Adrenal gland (tissue), 12 donors: ENCODE data around the gene ATP1B1. TPM values are rescaled to one million over a fixed set of nuclear protein-coding genes. Genes with fewer than 3 reads are reported as not detected.

Experiments
- DNase-seq, 7 donors: peaks; one replicate each; pipeline ENCODE4 v3.0.0-alpha.2; 2019 to 2020
- H3K27ac ChIP-seq, 5 donors: fragments of 200-600 bp; sonication (generic) in 4 of 5; 1 replicate in 3 of 5; 2 replicates in 2 of 5; pipeline versions ENCODE4 v1.5.1 to v1.8.0; 2016 to 2020; ENCODE audit warnings: mild to moderate bottlenecking in 1 of 5
- H3K27me3 ChIP-seq: fragments of 200-600 bp; 2 replicates; pipeline ENCODE4 v1.8.0; 2021
- H3K36me3 ChIP-seq, 2 donors: fragments of 200-600 bp; replicated peaks in 1 of 2; 1 replicate in 1 of 2; 2 replicates in 1 of 2; pipeline versions ENCODE4 v1.5.1 to v1.8.0; 2018 to 2022
- H3K4me1 ChIP-seq, 2 donors: fragments of 200-600 bp; replicated peaks in 1 of 2; 1 replicate in 1 of 2; 2 replicates in 1 of 2; pipeline versions ENCODE4 v1.5.1 to v1.8.0; 2018 to 2021
- H3K4me3 ChIP-seq, 4 donors: fragments of 200-600 bp; sonication (generic) in 3 of 4; one replicate each; pipeline ENCODE4 v1.5.1; 2016 to 2018
- H3K9me3 ChIP-seq, 3 donors: fragments of 200-600 bp; sonication (generic) in 1 of 3; replicated peaks in 1 of 3; 1 replicate in 2 of 3; 2 replicates in 1 of 3; pipeline versions ENCODE4 v1.5.1 to v1.8.0; 2016 to 2021
- CTCF ChIP-seq, 6 experiments: fragments of 450-650 bp in 4 of 6; fragments of 200-600 bp in 2 of 6; sonication (generic) in 1 of 6; IDR thresholded peaks; 1 replicate in 5 of 6; 2 replicates in 1 of 6; pipeline versions ENCODE4 v1.5.1 to v1.8.0; 2016 to 2021; ENCODE audit warnings: antibody characterized with exemption in 6 of 6, mild to moderate bottlenecking in 2 of 6, moderate library complexity in 1 of 6
- POLR2A ChIP-seq, 2 donors: fragments of 450-650 bp; IDR thresholded peaks; one replicate each; pipeline ENCODE4 v1.6.1; 2017; ENCODE audit warnings: antibody characterized with exemption in 2 of 2, mild to moderate bottlenecking in 2 of 2, moderate library complexity in 1 of 2
- WGBS, 4 donors: extraction: QIAGEN DNeasy Blood & Tissue Kit in 2 of 4; methylation state at CpG; one replicate each; pipeline versions ENCODE4 v1.1.5 to v1.1.7; 2013 to 2017; 5-methylcytosine and 5-hydroxymethylcytosine counted together
- intact Hi-C, 2 donors: fragments of 100-400 bp; cut with DNase I; formaldehyde crosslinking; loops; one replicate each; pipeline versions ENCODE4 v1.14.1 to v1.15.0; 2022 to 2023
- polyA plus RNA-seq, 3 donors: library from polyadenylated mRNA; stranded (reverse); fragments of 200-250 nt in 2 of 3; fragments of 350-450 nt in 1 of 3; fragmentation: Illumina TruSeq in 1 of 3; extraction: RNeasy Lipid Tissue Mini Kit (QIAGEN cat#74804) in 1 of 3; gene quantifications; one replicate each; pipeline ENCODE4 v1.2.3, GENCODE V29; 2013 to 2014
- total RNA-seq, 9 donors: library from RNA; depleted of rRNA in 4 of 9; stranded (reverse); fragments of >200 nt in 4 of 9; fragments of 120-200 nt in 1 of 9; fragmentation: NEBNext Ultra II Directional in 1 of 9; extraction: Animal tissue kit (Norgen Biotek cat#: 25700) in 1 of 9; gene quantifications; one replicate each; pipeline versions ENCODE4 v1.1.0 to v1.2.4, GENCODE V29; 2013 to 2023
- donor health status: healthy with polysubstance abuse.
- donor health status: Bipolar disorder and iron deficiency.
- donor health status: DM: yes; HTN: yes; CAD: no.
- donor health status: DM: no; HTN: no; CAD: no.
- donor health status: DM: no; HTN: no; CAD: no.
- donor health status: DM: yes; HTN: yes; CAD: no.

ATP1B1 gene
- total and polyA plus RNA-seq, 12 donors: 51.4 to 187 (median 136) TPM

- Histone ChIP-seq H3K36me3 (no peaks in the 10 kb centered on the region), H3K4me3 (no peak overlapping the region), H3K9me3 (no peaks in the 10 kb centered on the region), H3K27me3 (no peaks in the 10 kb centered on the region), H3K4me1 (peaks cover 0 to 8% of the 10 kb centered on the region in 2 donors), H3K27ac (no peak overlapping the region)
- intact Hi-C loops: no loop called here
- no peak for TF ChIP-seq POLR2A (IDR thresholded peaks at IDR 0.05)
- TF ChIP-seq CTCF (IDR thresholded peaks at IDR 0.05): no peak
- no peak for DNase-seq
Measured at GRCh38 chr1:169143984-169144383, 37.5 kb downstream of the ATP1B1 start.

GRCh38 chr1:169144941-169145626 is 38.6 kb downstream of the ATP1B1 start:
- DNase-seq: no peak
- Histone ChIP-seq H3K36me3 (no peaks in the 10 kb centered on the region), H3K27ac (no peak overlapping the region), H3K27me3 (no peaks in the 10 kb centered on the region), H3K4me3 (no peak overlapping the region), H3K9me3 (no peaks in the 10 kb centered on the region), H3K4me1 (peaks cover 0 to 8% of the 10 kb centered on the region in 2 donors)
- WGBS, 4 donors: 91 to 95% (median 93%) methylated on average over 7 of the region's 7 CpGs
- TF ChIP-seq POLR2A (IDR thresholded peaks at IDR 0.05) (no peak), CTCF (IDR thresholded peaks at IDR 0.05) (no peak)
- intact Hi-C loops: no loop called here

DNA sequence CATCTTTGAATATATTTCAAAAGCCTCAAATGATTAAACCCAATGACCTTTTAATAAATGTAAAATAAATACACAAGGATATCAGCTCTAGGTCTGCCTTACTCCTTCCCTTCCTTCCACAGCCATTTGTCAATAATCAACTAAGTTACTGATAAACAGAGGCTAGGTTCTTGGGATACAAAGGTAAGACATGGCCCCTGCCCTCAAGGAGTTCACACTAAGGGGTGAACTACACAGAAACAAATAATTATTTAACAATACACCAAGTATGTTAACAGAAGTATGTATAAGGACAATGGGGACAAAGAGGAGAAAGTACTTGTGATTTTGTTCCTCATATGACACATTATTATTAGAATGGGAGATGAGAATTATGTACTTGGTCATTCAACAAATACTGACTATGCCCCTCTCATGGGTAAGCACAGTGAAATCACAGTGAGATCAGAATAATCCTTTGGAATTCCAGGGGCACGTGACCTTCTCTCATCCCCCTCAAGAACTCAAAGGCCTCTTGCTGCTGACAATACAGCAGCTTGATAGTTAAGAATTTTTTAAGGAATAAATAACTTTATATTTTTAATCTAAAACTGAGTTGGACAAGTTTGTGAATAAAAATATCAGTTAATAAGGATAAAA is 40.2 kb downstream of the ATP1B1 start:
- H3K4me3 ChIP-seq: no peak overlapping the region
- intact Hi-C loops: no loop called here
- TF ChIP-seq CTCF (IDR thresholded peaks at IDR 0.05): no peak
- no peak for TF ChIP-seq POLR2A (IDR thresholded peaks at IDR 0.05)
- H3K27me3 ChIP-seq: no peaks in the 10 kb centered on the region
- H3K4me1 ChIP-seq: peaks cover 0 to 8% of the 10 kb centered on the region in 2 donors
- WGBS, 4 donors: 90 to 100% (median 93%) methylated on average over 1 of the region's 1 CpG
- H3K36me3 ChIP-seq: no peaks in the 10 kb centered on the region
- no peaks in the 10 kb centered on the region for H3K9me3 ChIP-seq
- no peak overlapping the region for H3K27ac ChIP-seq
- DNase-seq: no peak

DNA sequence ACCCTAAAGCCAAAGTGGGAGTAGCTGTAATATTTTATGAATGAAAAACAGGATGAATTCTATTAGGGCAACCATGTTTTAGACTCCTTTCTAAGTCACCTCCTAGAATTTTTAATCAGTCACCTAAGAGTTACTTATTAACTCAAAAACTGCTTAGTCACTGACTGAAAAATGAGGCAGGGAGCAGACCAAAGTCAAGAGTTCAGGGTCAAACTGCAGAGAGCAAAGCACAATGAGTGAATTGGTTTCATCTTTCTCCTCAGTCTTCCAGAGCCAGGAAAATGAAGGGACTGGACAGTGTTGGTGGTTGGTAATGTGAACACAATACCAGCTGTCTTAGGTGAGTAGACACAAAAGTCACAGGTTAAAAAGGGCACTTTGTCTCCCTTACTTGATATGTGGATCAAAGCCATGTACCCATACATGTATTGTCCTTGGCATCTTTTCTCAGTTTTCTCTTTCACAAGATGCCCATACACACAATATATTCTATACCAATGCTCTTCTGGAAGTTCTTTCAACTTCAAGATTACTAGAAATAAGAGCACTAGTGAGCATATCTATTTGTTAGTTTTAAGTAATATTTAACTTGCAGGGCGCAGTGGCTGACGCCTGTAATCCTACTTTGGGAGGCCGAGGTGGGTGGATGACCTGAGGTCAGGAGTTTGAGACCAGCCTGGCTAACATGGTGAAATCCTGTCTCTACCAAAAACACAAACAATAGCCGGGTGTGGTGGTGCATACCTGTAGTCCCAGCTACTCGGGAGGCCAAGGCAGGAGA is 42.2 kb downstream of the ATP1B1 start:
- WGBS, 4 donors: 76 to 94% (median 87%) methylated on average over 5 of the region's 5 CpGs
- no peak for TF ChIP-seq POLR2A (IDR thresholded peaks at IDR 0.05)
- no peak for TF ChIP-seq CTCF (IDR thresholded peaks at IDR 0.05)
- H3K9me3 ChIP-seq: no peaks in the 10 kb centered on the region
- intact Hi-C loops: no loop called here
- H3K4me1 ChIP-seq: peaks cover 0 to 8% of the 10 kb centered on the region in 2 donors
- no peak overlapping the region for H3K27ac ChIP-seq
- peak in 2 of 7 donors; percentile 16 to 26 for DNase-seq
- no peaks in the 10 kb centered on the region for H3K36me3 ChIP-seq
- H3K4me3 ChIP-seq: no peak overlapping the region
- no peaks in the 10 kb centered on the region for H3K27me3 ChIP-seq
